Subcutaneous adipose tissue (tissue), 4 donors: ENCODE results near the gene RNF213. TPM values are rescaled to one million over a fixed set of nuclear protein-coding genes. Genes with fewer than 3 reads are reported as not detected.

Source experiments
- small RNA-seq: library from RNA; depleted of rRNA; stranded (forward); fragments of <200 nt; gene quantifications from one replicate; pipeline ENCODE3, GENCODE V24; 2016
- total RNA-seq, 4 donors: library from RNA; depleted of rRNA; stranded (reverse); fragments of >200 nt; gene quantifications; one replicate each; pipeline ENCODE4 v1.1.0, GENCODE V29; 2016
- TF ChIP-seq, protein P1 (sequence below): fragments of 450-650 bp; IDR thresholded peaks from one replicate; pipeline ENCODE4 v1.5.1; 2016; ENCODE audit warnings: low read depth, mild to moderate bottlenecking, control low read depth, antibody characterized with exemption, moderate library complexity

RNF213 gene
- total RNA-seq, 4 donors from 2014 or later: 114 to 167 (median 144) TPM

DNA sequence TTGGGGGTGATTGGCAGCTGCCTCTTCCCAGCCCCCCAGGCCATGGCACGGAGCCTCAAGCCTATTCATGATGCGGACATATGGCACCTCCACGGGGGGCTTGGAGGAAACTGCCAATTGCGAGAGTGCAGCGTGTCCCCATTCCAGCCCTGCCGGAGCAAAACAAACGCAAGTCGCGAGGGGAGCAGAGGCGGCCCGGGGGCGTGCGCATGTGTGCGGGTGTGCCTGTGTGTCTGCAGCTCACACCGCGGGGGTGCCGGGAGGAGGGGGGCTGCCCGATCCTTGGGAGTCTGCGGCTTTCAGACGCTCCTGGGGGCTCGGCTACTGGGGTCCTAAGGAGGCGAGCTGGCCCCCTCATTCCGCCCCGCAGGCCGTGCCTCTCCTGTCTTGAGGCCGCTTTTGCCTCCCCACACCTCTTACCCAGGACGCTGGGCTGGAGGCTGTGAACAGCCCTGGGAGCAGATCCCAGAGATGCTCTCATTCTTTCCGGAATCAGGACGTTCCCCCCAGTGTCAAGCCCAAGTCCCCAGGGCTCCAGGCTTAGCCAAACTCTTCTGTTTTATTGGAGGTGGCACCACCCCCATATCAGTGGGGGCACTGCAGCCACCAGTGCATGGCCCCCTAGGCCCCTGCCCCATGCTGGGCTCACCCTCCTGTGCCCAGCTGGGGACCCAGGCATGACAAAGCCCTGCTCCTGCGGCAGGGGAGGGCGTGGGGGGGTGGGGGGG, 183.4 kb downstream of the RNF213 start:
- TF ChIP-seq, protein P1, sequence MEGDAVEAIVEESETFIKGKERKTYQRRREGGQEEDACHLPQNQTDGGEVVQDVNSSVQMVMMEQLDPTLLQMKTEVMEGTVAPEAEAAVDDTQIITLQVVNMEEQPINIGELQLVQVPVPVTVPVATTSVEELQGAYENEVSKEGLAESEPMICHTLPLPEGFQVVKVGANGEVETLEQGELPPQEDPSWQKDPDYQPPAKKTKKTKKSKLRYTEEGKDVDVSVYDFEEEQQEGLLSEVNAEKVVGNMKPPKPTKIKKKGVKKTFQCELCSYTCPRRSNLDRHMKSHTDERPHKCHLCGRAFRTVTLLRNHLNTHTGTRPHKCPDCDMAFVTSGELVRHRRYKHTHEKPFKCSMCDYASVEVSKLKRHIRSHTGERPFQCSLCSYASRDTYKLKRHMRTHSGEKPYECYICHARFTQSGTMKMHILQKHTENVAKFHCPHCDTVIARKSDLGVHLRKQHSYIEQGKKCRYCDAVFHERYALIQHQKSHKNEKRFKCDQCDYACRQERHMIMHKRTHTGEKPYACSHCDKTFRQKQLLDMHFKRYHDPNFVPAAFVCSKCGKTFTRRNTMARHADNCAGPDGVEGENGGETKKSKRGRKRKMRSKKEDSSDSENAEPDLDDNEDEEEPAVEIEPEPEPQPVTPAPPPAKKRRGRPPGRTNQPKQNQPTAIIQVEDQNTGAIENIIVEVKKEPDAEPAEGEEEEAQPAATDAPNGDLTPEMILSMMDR: no peak

DNA sequence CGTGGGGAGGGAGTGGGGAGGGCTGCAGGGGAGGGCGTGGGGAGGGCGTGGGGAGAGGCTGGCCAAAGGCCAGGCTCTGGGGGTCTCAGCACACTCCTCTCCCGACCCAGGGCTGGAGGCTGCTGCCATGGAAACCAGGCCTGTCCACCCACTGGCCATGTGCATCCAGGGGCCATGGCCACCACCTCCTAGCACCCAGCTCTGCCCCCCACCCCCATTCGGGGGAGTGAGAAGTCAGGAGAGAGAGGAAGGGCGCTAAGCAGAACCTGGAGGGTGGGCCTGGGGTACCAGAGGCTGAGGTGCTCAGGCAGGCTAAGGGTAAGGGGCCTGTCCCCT, 184.0 kb downstream of the RNF213 start:
- TF ChIP-seq, protein P1: no peak

DNA sequence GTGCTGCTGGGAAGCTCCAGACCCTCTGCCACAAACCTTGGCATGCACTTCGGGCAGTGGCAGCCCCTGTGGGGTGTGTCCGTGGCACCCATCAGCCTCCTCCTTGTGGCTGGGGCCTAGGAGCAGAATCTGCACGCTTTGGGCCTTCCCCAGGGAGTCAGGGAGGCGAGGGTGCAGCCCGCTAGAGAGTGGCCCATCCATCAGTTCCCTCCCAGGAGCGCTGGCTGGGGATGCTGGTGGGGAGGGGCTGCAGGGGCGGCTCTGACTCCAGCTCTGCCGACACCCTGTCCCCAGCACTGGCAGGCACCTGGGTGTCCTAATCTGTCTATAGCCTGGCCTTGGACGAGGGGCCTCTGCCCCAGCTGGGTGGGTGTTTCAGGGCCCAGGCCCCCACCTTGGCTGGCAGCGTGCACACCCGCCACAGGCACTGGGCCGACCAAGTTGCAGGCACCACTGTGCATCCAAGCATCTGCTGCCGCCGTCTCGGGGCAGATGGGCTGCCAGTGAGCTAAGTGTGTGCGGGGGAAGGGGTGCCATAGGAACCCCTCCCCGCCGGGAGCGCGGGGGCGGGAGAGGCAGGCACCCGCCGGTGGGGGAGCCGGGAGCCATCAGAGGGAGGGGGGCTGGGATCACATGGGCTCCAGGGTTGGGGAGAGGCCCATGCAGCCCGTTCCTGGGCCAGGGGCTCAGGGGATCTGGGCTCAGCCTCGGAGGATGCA, 184.5 kb downstream of the RNF213 start:
- TF ChIP-seq, protein P1: no peak

DNA sequence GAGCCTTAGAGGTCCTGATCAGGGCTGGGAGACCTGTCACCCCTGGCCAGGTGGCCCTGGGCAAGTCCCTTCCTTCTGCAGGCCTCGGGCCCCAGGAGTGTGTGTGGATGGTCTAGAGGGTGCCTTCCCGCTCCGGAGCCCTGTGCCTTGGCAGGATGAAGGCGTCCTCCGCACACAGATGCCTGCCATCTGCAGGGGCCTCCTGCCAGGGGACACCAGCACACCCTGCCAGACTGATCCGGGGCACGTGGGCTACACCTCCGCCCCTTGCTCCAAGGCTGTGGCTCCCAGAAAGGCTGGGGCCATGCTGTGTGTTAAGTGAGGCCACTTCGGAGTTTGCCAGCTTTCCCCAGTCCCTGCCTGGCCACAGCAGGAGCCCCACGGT, 185.1 kb downstream of the RNF213 start:
- TF ChIP-seq, protein P1: no peak

DNA sequence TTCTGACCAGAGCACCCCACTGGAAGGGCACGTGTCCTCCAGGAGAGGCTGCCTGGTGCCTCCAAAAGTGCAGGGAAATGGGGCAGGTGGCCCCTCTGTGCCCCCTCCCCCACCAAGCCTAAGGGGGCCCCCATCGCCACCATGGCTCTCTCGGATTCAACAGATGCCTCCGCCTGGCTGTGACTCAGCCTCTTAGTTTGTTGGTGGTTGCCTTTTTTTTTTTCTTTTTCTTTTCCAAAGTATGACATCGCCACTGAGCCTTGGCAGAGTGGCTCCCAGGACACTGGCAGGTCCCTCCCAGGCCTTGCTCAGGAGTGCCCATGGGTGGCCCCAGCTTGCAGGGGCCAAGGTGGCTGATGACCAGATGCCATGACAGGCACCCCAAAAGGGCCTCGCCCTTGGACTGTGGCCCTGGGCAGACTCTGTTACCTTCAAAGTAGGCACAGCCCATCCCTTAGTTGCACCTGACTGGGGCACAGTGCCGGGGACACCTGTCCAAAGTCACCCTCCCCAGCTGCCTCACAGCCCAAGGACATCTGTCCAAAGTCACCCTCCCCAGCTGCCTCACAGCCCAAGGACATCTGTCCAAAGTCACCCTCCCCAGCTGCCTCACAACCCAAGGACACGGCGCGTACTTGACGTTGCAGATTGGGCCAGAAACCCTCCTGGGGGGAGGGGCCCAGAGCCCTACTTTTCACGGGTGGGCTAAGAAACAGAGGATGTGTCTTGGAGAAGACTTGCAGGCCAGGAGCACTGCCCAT, 186.2 kb downstream of the RNF213 start:
- TF ChIP-seq, protein P1: no peak

DNA sequence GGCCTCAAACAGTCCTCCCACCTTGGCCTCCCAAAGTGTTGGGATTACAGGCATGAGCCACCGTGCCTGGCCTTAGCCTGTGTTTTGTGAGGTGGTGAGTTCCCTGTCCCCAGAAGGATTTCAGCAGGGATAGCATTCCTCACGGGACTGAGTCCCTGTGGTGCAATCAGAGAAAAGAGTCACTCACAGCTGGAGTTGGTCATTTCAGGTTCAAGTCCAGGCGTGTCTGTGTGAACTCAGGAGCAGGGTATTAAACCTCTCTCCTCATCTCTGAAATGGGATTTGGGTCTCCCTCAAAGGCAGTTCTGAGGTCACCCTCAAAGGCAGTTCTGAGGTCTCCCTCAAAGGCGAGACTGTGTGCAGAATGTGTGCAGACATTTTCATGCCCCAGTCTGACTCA, 187.1 kb downstream of the RNF213 start:
- TF ChIP-seq, protein P1: no peak

Small RNAs within 50 kb of the gene (small RNA-seq; reads per million reads assigned to genes)
- not detected for gene MIR4730

Other genes with a start within 250 kb of the RNF213 start
- 100 to 1,000 TPM in 1 of 4 donors, 10 to 100 TPM in 3; 43.5 to 115 (median 60.5) TPM for gene TBC1D16, start 225.0 kb upstream of the RNF213 start, total RNA-seq
- gene CCDC40, start 224.2 kb upstream of the RNF213 start, total RNA-seq: 1 to 10 TPM; 3.1 to 5.5 (median 4.6) TPM
- gene GAA, start 159.3 kb upstream of the RNF213 start, total RNA-seq: 100 to 1,000 TPM in 1 of 4 donors, 10 to 100 TPM in 3; 43.4 to 123 (median 60.2) TPM
- 10 to 100 TPM; 35.8 to 54.0 (median 45.7) TPM for gene EIF4A3, start 113.7 kb upstream of the RNF213 start, total RNA-seq
- gene CARD14, start 90.8 kb upstream of the RNF213 start, total RNA-seq: 1 to 10 TPM in 1 of 4 donors, under 1 TPM in 1, not detected in 2; 0.34 to 1.3 TPM
- gene SGSH, start 40.5 kb upstream of the RNF213 start, total RNA-seq: 10 to 100 TPM; 15.7 to 34.7 (median 24.7) TPM
- gene SLC26A11, start 40.4 kb upstream of the RNF213 start, total RNA-seq: 10 to 100 TPM in 3 of 4 donors, 1 to 10 TPM in 1; 4.7 to 31.4 (median 13.0) TPM
- gene ENDOV, start 154.3 kb downstream of the RNF213 start, total RNA-seq: 10 to 100 TPM in 2 of 4 donors, 1 to 10 TPM in 2; 2.0 to 17.5 (median 9.9) TPM
- not detected for gene NPTX1, start 215.8 kb downstream of the RNF213 start, total RNA-seq